Hepatic stellate cell (primary cell): ENCODE data around the gene MSRB1.
"Not testable (repeated sequence)": the region's sequence is repeated elsewhere in the genome, so short reads cannot be mapped to it uniquely, and the experiment has no call there.

Experiments
- DNase-seq: peaks from one replicate; pipeline ENCODE4 v3.0.0; 2011; ENCODE audit warnings: low spot score

MSRB1 gene

GRCh38 chr16:1978476-1979120, 35.6 kb upstream of the MSRB1 start:
- no peak for DNase-seq

GRCh38 chr16:1977875-1978268, 34.9 kb upstream of the MSRB1 start:
- no peak for DNase-seq

GRCh38 chr16:1976951-1977874, 34.2 kb upstream of the MSRB1 start:
- DNase-seq = no peak

- DNase-seq = no peak
Measured at GRCh38 chr16:1976216-1976520, 33.2 kb upstream of the MSRB1 start.

- no peak for DNase-seq
Measured at GRCh38 chr16:1975432-1976215, 32.6 kb upstream of the MSRB1 start.

GRCh38 chr16:1974157-1975070, 31.4 kb upstream of the MSRB1 start:
- DNase-seq = no peak

- no peak for DNase-seq
Measured at GRCh38 chr16:1973461-1974156, 30.6 kb upstream of the MSRB1 start.

- peak; percentile 58 for DNase-seq
Measured at GRCh38 chr16:1972490-1972877, 29.5 kb upstream of the MSRB1 start.

- peak; percentile 97 for DNase-seq
Measured at GRCh38 chr16:1971796-1972489, 28.9 kb upstream of the MSRB1 start, which contains the start of gene TBL3. Gene TBL3, plus strand, starts transcription at chr16:1972053. Its CDS starts 112 bp downstream, at chr16:1972165.

GRCh38 chr16:1968146-1968953, 25.4 kb upstream of the MSRB1 start:
- no peak for DNase-seq

GRCh38 chr16:1966460-1966859, 23.5 kb upstream of the MSRB1 start, which contains the start of gene RNF151:
Gene RNF151, plus strand, starts transcription at chr16:1966856. Its CDS starts 26 bp downstream, at chr16:1966882.
- no peak for DNase-seq

GRCh38 chr16:1965396-1966001, 22.5 kb upstream of the MSRB1 start:
- DNase-seq = no peak

GRCh38 chr16:1964506-1965395, 21.8 kb upstream of the MSRB1 start, which contains the start of gene RPS2:
Gene RPS2, minus strand, starts transcription at chr16:1964826. Its CDS starts 201 bp downstream, at chr16:1964625.
- peak; percentile 100 for DNase-seq

GRCh38 chr16:1963806-1964505, 21.0 kb upstream of the MSRB1 start:
- DNase-seq = no peak

- DNase-seq = not testable (repeated sequence)
Measured at GRCh38 chr16:1962161-1963153, 19.5 kb upstream of the MSRB1 start.

GRCh38 chr16:1961651-1962067, 18.7 kb upstream of the MSRB1 start:
- DNase-seq = no peak
